PFSK-1 (cell line): ENCODE results near the gene SPEF2.

ENCODE experiments used
- FOXP2 ChIP-seq: optimal IDR thresholded peaks from 2 replicates; pipeline ENCODE3; 2011; ENCODE audit warnings: borderline replicate concordance, control low read depth, inconsistent platforms; ENCODE audit not compliant: insufficient read depth; ENCODE audit errors: extremely low read length, extremely low read depth
- POLR2AphosphoS5 ChIP-seq: IDR thresholded peaks from 2 replicates; pipeline ENCODE4 v1.6.1; 2012; ENCODE audit warnings: low read depth, mild to moderate bottlenecking, control low read depth, low read length, moderate library complexity
- REST ChIP-seq, 2 experiments: IDR thresholded peaks; 2 replicates each; pipeline versions ENCODE4 v1.6.1 to v1.8.0; 2011 to 2012; ENCODE audit warnings: low read depth in 2 of 2, low read length in 2 of 2, control low read depth in 1 of 2, inconsistent platforms in 1 of 2, mild to moderate bottlenecking in 1 of 2, moderate library complexity in 1 of 2; ENCODE audit not compliant: insufficient read depth in 1 of 2
- SIN3A ChIP-seq: IDR thresholded peaks from 2 replicates; pipeline ENCODE4 v1.6.1; 2012; ENCODE audit warnings: mild to moderate bottlenecking, low read length, moderate library complexity, borderline replicate concordance; ENCODE audit not compliant: insufficient read depth
- TAF1 ChIP-seq: IDR thresholded peaks from 2 replicates; pipeline ENCODE4 v1.6.1; 2012; ENCODE audit warnings: low read length, control low read depth, borderline replicate concordance; ENCODE audit not compliant: insufficient read depth

Gene SPEF2

GRCh38 chr5:35857606-35858205 is 240.0 kb downstream of the SPEF2 start:
- no peak for TF ChIP-seq TAF1
- 0 out of 2 replicates have a peak, but pooled peaks have one; percentile 31 for TF ChIP-seq SIN3A

GRCh38 chr5:35859101-35859661 is 241.5 kb downstream of the SPEF2 start:
- TF ChIP-seq SIN3A (peak; percentile 40; the same call in 1 of the 2 replicates), TAF1 (no peak), REST (IDR thresholded peaks at IDR 0.05; ENCODE audit: insufficient read depth in 1 of 2, low read depth in 2 of 2, low read length in 2 of 2) (no peak), FOXP2 (no peak), POLR2AphosphoS5 (no peak)

- TF ChIP-seq FOXP2: no peak
- no peak for TF ChIP-seq POLR2AphosphoS5
- TF ChIP-seq TAF1: no peak
- TF ChIP-seq REST (IDR thresholded peaks at IDR 0.05; ENCODE audit: insufficient read depth in 1 of 2, low read depth in 2 of 2, low read length in 2 of 2): no peak
- TF ChIP-seq SIN3A: no peak
These were observed 243.0 kb downstream of the SPEF2 start for GRCh38 chr5:35860686-35861085.

- TF ChIP-seq FOXP2 (no peak), REST (IDR thresholded peaks at IDR 0.05; ENCODE audit: insufficient read depth in 1 of 2, low read depth in 2 of 2, low read length in 2 of 2) (no peak), SIN3A (no peak), POLR2AphosphoS5 (no peak), TAF1 (no peak)
These were observed 244.1 kb downstream of the SPEF2 start for GRCh38 chr5:35861718-35862117.

- TF ChIP-seq TAF1 (no peak), REST (IDR thresholded peaks at IDR 0.05; ENCODE audit: insufficient read depth in 1 of 2, low read depth in 2 of 2, low read length in 2 of 2) (no peak), POLR2AphosphoS5 (no peak), FOXP2 (no peak), SIN3A (no peak)
These were observed 244.5 kb downstream of the SPEF2 start for GRCh38 chr5:35862126-35862525.
